ENCODE measurements around the gene CCDC47.

Gene CCDC47

GRCh38 chr17:63718988-63719387, 54.4 kb downstream of the CCDC47 start:
- no peak for DNase-seq

GRCh38 chr17:63716426-63716825, 57.0 kb downstream of the CCDC47 start:
- no peak for DNase-seq

- no peak for DNase-seq
Observed at GRCh38 chr17:63714550-63715277, 58.7 kb downstream of the CCDC47 start.

- no peak for DNase-seq
Observed at GRCh38 chr17:63709110-63709509, 64.3 kb downstream of the CCDC47 start.

- DNase-seq: no peak
Observed at GRCh38 chr17:63707151-63707550, 66.2 kb downstream of the CCDC47 start.

- no peak for DNase-seq
Observed at GRCh38 chr17:63706336-63707082, 66.9 kb downstream of the CCDC47 start.

GRCh38 chr17:63705657-63706056, 67.7 kb downstream of the CCDC47 start:
- DNase-seq: no peak

GRCh38 chr17:63704836-63705235, 68.6 kb downstream of the CCDC47 start:
- DNase-seq: no peak

GRCh38 chr17:63704259-63704576, 69.2 kb downstream of the CCDC47 start:
- DNase-seq: no peak

GRCh38 chr17:63703556-63704258, 69.7 kb downstream of the CCDC47 start:
- no peak for DNase-seq

- no peak for DNase-seq
Observed at GRCh38 chr17:63703029-63703428, 70.4 kb downstream of the CCDC47 start.

GRCh38 chr17:63702721-63703015, 70.7 kb downstream of the CCDC47 start:
- DNase-seq: no peak

GRCh38 chr17:63701868-63702720, 71.3 kb downstream of the CCDC47 start:
- no peak for DNase-seq

GRCh38 chr17:63701456-63701820, 72.0 kb downstream of the CCDC47 start:
- DNase-seq: no peak

GRCh38 chr17:63700528-63701455, 72.6 kb downstream of the CCDC47 start:
- DNase-seq: peak; percentile 49

- DNase-seq: peak; percentile 56
Observed at GRCh38 chr17:63699638-63700527, 73.5 kb downstream of the CCDC47 start, which contains the start of gene LIMD2. LIMD2 (minus strand) TSS chr17:63700125; CDS start chr17:63699298, 827 bp downstream.

GRCh38 chr17:63698886-63699637, 74.3 kb downstream of the CCDC47 start:
- peak; percentile 60 for DNase-seq

GRCh38 chr17:63698381-63698885, 75.0 kb downstream of the CCDC47 start:
- DNase-seq: no peak

GRCh38 chr17:63697341-63698286, 75.8 kb downstream of the CCDC47 start:
- DNase-seq: peak; percentile 24

All from fibroblast of upper back skin (primary cell).